HG03442 (cell line): Measurements from ENCODE around the gene TSC2.
"Not testable (repeated sequence)": the region's sequence is repeated elsewhere in the genome, so short reads cannot be mapped to it uniquely, and the experiment has no call there.

Source experiments
- ATAC-seq: cut with Tn5 transposase; IDR thresholded peaks from one replicate; pipeline ENCODE4 v1.9.1; 2021; ENCODE audit warnings: mild to moderate bottlenecking, moderate library complexity; ENCODE audit not compliant: unreplicated experiment

TSC2 gene

DNA sequence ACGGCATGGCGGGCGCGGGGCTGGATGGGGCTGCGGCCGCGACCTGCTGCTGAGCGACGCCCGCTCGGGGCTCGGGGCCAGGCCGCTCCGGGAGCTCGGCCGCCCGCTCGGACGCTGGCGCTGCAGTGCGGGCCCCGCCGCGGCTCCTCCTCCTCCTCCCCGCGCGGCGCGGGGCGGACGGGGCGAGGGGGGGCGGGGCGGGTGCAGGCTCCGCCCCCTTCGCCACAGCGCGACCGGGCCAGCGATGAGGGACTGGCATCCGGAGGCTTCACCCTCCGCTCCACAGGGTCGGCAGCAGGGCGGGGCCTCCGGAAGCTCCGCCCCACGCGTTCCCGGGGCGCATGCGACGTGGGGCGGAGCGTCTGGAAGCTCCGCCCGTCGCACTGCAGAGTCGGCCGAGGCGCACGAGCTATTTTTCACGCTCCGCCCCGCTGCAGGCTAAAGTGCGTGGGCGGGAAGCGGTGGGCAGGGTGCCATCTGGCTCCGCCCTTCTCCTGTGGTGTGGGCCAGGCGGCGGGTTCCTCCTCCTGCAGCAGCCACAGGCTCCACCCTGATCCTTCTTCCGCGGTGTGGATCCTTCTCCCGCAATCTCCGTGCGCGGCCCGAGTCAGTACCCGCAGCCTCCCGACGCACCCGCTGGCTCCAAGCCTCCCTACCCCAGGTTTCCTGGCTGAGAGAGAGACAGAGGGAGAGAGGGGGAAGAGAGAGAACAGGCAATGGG is 88.1 kb downstream of the TSC2 start, which contains the start of gene PKD1:
TSS of gene PKD1 (minus strand) at position 129 of the 721 bp plus-strand sequence. CDS start 209 bp downstream, outside the sequence.
- ATAC-seq: not testable (repeated sequence)
